K562 (cell line): ENCODE results near the gene IQCM. TPM values are rescaled to one million over a fixed set of nuclear protein-coding genes. Genes with fewer than 3 reads are reported as not detected.

ENCODE experiments used
- ATAC-seq: fragments of 200-7000 bp; cut with Tn5 transposase; 3 replicates; pipeline ENCODE4 v1.9.1; 2020; ENCODE audit warnings: moderate library complexity
- BruUV-seq: library from RNA; stranded (reverse); fragments of 400-500 nt; replicated peaks from 2 replicates; lab custom pipeline; 2021; lab: Mats Ljungman, UMichigan
- CTCF ChIA-PET: fragments of 300-600 bp; formaldehyde crosslinking; extraction: SDS; loops from one replicate; lab custom pipeline; 2021; ENCODE audit warnings: low intra/inter-chr PET ratio; lab: Yijun Ruan, JAX
- POLR2A ChIA-PET: fragments of 300-600, 350-650 bp; sonication (Branson Sonifier 250); formaldehyde crosslinking; extraction: SDS; loops from one replicate; lab custom pipeline; 2021; ENCODE audit warnings: antibody characterized with exemption, inconsistent platforms; lab: Yijun Ruan, JAX
- DNase-seq, 4 experiments: peaks; one replicate each; pipeline versions ENCODE4 v3.0.0 to v3.0.0-alpha.2; 2011 to 2018; ENCODE audit warnings: low spot score in 3 of 4, mixed read lengths in 3 of 4; ENCODE audit errors: extremely low read depth in 1 of 4
- FAIRE-seq: peaks from 2 replicates; lab custom pipeline; 2011; peaks lifted over from hg19 to GRCh38; lab: Jason Lieb, UNC
- H2AFZ ChIP-seq: 2 replicates; pipeline ENCODE4 v1.6.0; 2011; ENCODE audit warnings: low read depth, low read length, control low read depth, inconsistent platforms
- H3K27ac ChIP-seq: fragments of 200-600 bp; 3 replicates; pipeline ENCODE4 v1.8.0; 2011; ENCODE audit warnings: low read depth, mild to moderate bottlenecking, control low read depth, inconsistent platforms, low read length, moderate library complexity, mixed read lengths; ENCODE audit errors: extremely low read depth
- H3K27me3 ChIP-seq, 2 experiments: fragments of 300-600 bp in 1 of 2; 2 replicates in 1 of 2; 3 replicates in 1 of 2; pipeline versions ENCODE4 v1.6.0 to v1.8.0; 2011; ENCODE audit warnings: inconsistent platforms in 2 of 2, low read length in 2 of 2, mild to moderate bottlenecking in 1 of 2, mixed read lengths in 1 of 2, moderate library complexity in 1 of 2; ENCODE audit not compliant: control insufficient read depth in 2 of 2, insufficient read depth in 2 of 2
- H3K36me3 ChIP-seq: fragments of 300-600 bp; 3 replicates; pipeline ENCODE4 v1.8.0; 2011; ENCODE audit warnings: mild to moderate bottlenecking, low read length, inconsistent platforms; ENCODE audit not compliant: control insufficient read depth, insufficient read depth
- H3K4me1 ChIP-seq, 2 experiments: fragments of 200-600 bp in 1 of 2; replicated peaks in 1 of 2; 2 replicates in 1 of 2; 3 replicates in 1 of 2; pipeline versions ENCODE4 v1.5.1 to v1.8.0; 2011; ENCODE audit warnings: inconsistent platforms in 2 of 2, low read length in 2 of 2, mild to moderate bottlenecking in 1 of 2, mixed read lengths in 1 of 2, moderate library complexity in 1 of 2; ENCODE audit not compliant: control insufficient read depth in 2 of 2, insufficient read depth in 2 of 2
- H3K4me2 ChIP-seq: 2 replicates; pipeline ENCODE4 v1.6.1; 2011; ENCODE audit warnings: low read length, control low read depth, inconsistent platforms, mixed read lengths; ENCODE audit not compliant: insufficient read depth
- H3K4me3 ChIP-seq: fragments of 200-600 bp; sonication (generic), shearing (Covaris generic); 2 replicates; pipeline ENCODE4 v1.5.1; 2016; ENCODE audit warnings: control low read depth, inconsistent platforms
- H3K79me2 ChIP-seq: fragments of 200-600 bp; 3 replicates; pipeline ENCODE4 v1.8.0; 2011; ENCODE audit warnings: low read length, inconsistent platforms; ENCODE audit not compliant: control insufficient read depth, insufficient read depth
- H3K9ac ChIP-seq, 2 experiments: 2 replicates each; pipeline versions ENCODE4 v1.6.0 to v1.6.1; 2011; ENCODE audit warnings: low read depth in 2 of 2, low read length in 2 of 2, control low read depth in 1 of 2, inconsistent platforms in 1 of 2, mild to moderate bottlenecking in 1 of 2, mixed read lengths in 1 of 2; ENCODE audit not compliant: insufficient read depth in 1 of 2
- H3K9me1 ChIP-seq: one replicate; pipeline ENCODE4 v1.6.0; 2011; ENCODE audit warnings: inconsistent platforms, mild to moderate bottlenecking, low read length, moderate library complexity; ENCODE audit not compliant: control insufficient read depth, insufficient read depth
- H3K9me3 ChIP-seq: replicated peaks from 2 replicates; pipeline ENCODE4 v1.5.1; 2011; ENCODE audit warnings: low read depth, low read length, inconsistent platforms; ENCODE audit not compliant: control insufficient read depth, insufficient read depth
- H4K20me1 ChIP-seq: replicated peaks from 2 replicates; pipeline ENCODE4 v1.6.1; 2011; ENCODE audit warnings: low read length, inconsistent platforms, mixed read lengths; ENCODE audit not compliant: control insufficient read depth, insufficient read depth
- CREB3L1 ChIP-seq: fragments of 450-650 bp; IDR thresholded peaks from 2 replicates; pipeline ENCODE4 v1.6.1; 2014; ENCODE audit warnings: low read depth, mild to moderate bottlenecking, moderate library complexity, borderline replicate concordance
- E2F1 ChIP-seq: sonication (generic); formaldehyde crosslinking; IDR thresholded peaks from 2 replicates; pipeline ENCODE4 v1.8.1; 2023; ENCODE audit warnings: mild to moderate bottlenecking, missing genetic modification reagents, moderate library complexity
- ETV6 ChIP-seq, 3 experiments: fragments of 150-350 bp in 1 of 3; sonication (generic) in 1 of 3; formaldehyde crosslinking in 1 of 3; IDR thresholded peaks; 2 replicates each; pipeline versions ENCODE4 v1.6.1 to v1.8.0; 2014 to 2022; ENCODE audit warnings: borderline replicate concordance in 2 of 3, low read depth in 2 of 3, antibody characterized with exemption in 1 of 3, low read length in 1 of 3, mild to moderate bottlenecking in 1 of 3, missing genetic modification reagents in 1 of 3
- GABPB1 ChIP-seq: sonication (generic); formaldehyde crosslinking; IDR thresholded peaks from 2 replicates; pipeline ENCODE4 v1.8.0; 2022; ENCODE audit warnings: mild to moderate bottlenecking, missing genetic modification reagents
- HOMEZ ChIP-seq: fragments of 250-450 bp; sonication (Bioruptor Pico); IDR thresholded peaks from 2 replicates; pipeline ENCODE4 v1.4.0; 2020; ENCODE audit warnings: mild to moderate bottlenecking, moderate library complexity
- ILK ChIP-seq: fragments of 450-650 bp; IDR thresholded peaks from 2 replicates; pipeline ENCODE4 v1.6.1; 2016; ENCODE audit warnings: missing genetic modification characterization, low read depth, mild to moderate bottlenecking, missing compliant biosample characterization, moderate library complexity, borderline replicate concordance
- PHB2 ChIP-seq: fragments of 450-650 bp; IDR thresholded peaks from 2 replicates; pipeline ENCODE4 v1.6.1; 2017; ENCODE audit warnings: low read depth
- POLR2H ChIP-seq: IDR thresholded peaks from 2 replicates; pipeline ENCODE4 v1.6.1; 2016; ENCODE audit warnings: missing genetic modification characterization, low read depth, mild to moderate bottlenecking, control low read depth, missing compliant biosample characterization, moderate library complexity
- PRDM10 ChIP-seq: fragments of 450-650 bp; IDR thresholded peaks from 2 replicates; pipeline ENCODE4 v1.6.1; 2018; ENCODE audit not compliant: partially characterized antibody
- in situ Hi-C: fragments of 300-500 bp; cut with MboI; formaldehyde crosslinking; loops from 4 replicates; pipeline ENCODE4 v1.15.0; 2018; ENCODE audit warnings: inconsistent platforms, mixed read lengths
- intact Hi-C: fragments of 100-400 bp; cut with micrococcal nuclease; formaldehyde crosslinking; loops from 2 replicates; pipeline ENCODE4 v1.14.2; 2022
- polyA plus RNA-seq, 8 experiments: library from polyadenylated mRNA; depleted of rRNA in 4 of 8; stranded (reverse) in 5 of 8; unstranded in 3 of 8; fragments of >200 nt; fragmentation: Nextera tagmentation in 2 of 8; fragmentation: Illumina TruSeq in 1 of 8; extraction: Ambion mirVana in 2 of 8; extraction: Trizol in 1 of 8; gene quantifications; 2 replicates each; pipeline versions ENCODE4 v1.2.1 to v1.2.3, GENCODE V29; 2011 to 2014; ENCODE audit warnings: inconsistent platforms in 1 of 8, missing spikeins in 1 of 8
- total RNA-seq, 7 experiments: library from RNA; depleted of rRNA in 6 of 7; stranded (reverse); fragments of >200 nt in 6 of 7; fragmentation: Illumina TruSeq in 2 of 7; extraction: Trizol in 2 of 7; gene quantifications; 2 replicates each; pipeline versions ENCODE4 v1.2.1 to v1.2.3, GENCODE V29; 2011 to 2021; ENCODE audit warnings: low replicate concordance in 1 of 7

Gene IQCM
- total and polyA plus RNA-seq, 9 of the 15 experiments (the other 6 are each of a cell fraction or from before 2014, with no cell fraction given): not detected

GRCh38 chr4:149486861-149487260 lies 328.8 kb downstream of the IQCM start:
- FAIRE-seq (no peak), DNase-seq (no peak), ATAC-seq (no peak)
- no peaks in the 10 kb centered on the region for H3K4me1 ChIP-seq
- no peaks in the 10 kb centered on the region for H4K20me1 ChIP-seq
- no peak overlapping the region for H3K4me3 ChIP-seq
- H3K9me3 ChIP-seq: no peaks in the 10 kb centered on the region
- BruUV-seq: no TSS peak
- in situ Hi-C loops: no loop called here
- H3K36me3 ChIP-seq: no peaks in the 10 kb centered on the region
- H3K9ac ChIP-seq: no peak overlapping the region
- H3K79me2 ChIP-seq: no peaks in the 10 kb centered on the region
- no peaks in the 10 kb centered on the region for H3K27me3 ChIP-seq
- H2AFZ ChIP-seq: no peak overlapping the region
- CTCF ChIA-PET: no interaction called here
- no peak overlapping the region for H3K4me2 ChIP-seq
- POLR2A ChIA-PET: interaction anchor here (0.5 kb wide), 1 partner anchor 107 kb away, joined by 3 read pairs; no protein-coding TSS in a partner anchor
- intact Hi-C loops: no loop called here
- H3K27ac ChIP-seq: no peak overlapping the region
- H3K9me1 ChIP-seq: no peaks in the 10 kb centered on the region
- TF ChIP-seq HOMEZ (CRISPR knock-in tag) (no peak), ILK (tag) (no peak), POLR2H (no peak), CREB3L1 (no peak), E2F1 (CRISPR knock-in tag) (no peak), PRDM10 (no peak), GABPB1 (no peak), PHB2 (no peak), ETV6 (IDR thresholded peaks at IDR 0.05; ENCODE audit: borderline replicate concordance in 1 of 2, low read depth in 2 of 2, low read length in 1 of 2) (no peak), ETV6 (CRISPR knock-in tag; IDR thresholded peaks at IDR 0.05; ENCODE audit: borderline replicate concordance) (no peak)
